HG03520 (cell line): ENCODE results near the gene FGF1.

ENCODE experiments used
- ATAC-seq: cut with Tn5 transposase; IDR thresholded peaks from one replicate; pipeline ENCODE4 v1.9.1; 2021; ENCODE audit warnings: mild to moderate bottlenecking, moderate library complexity; ENCODE audit not compliant: unreplicated experiment

FGF1 gene

DNA sequence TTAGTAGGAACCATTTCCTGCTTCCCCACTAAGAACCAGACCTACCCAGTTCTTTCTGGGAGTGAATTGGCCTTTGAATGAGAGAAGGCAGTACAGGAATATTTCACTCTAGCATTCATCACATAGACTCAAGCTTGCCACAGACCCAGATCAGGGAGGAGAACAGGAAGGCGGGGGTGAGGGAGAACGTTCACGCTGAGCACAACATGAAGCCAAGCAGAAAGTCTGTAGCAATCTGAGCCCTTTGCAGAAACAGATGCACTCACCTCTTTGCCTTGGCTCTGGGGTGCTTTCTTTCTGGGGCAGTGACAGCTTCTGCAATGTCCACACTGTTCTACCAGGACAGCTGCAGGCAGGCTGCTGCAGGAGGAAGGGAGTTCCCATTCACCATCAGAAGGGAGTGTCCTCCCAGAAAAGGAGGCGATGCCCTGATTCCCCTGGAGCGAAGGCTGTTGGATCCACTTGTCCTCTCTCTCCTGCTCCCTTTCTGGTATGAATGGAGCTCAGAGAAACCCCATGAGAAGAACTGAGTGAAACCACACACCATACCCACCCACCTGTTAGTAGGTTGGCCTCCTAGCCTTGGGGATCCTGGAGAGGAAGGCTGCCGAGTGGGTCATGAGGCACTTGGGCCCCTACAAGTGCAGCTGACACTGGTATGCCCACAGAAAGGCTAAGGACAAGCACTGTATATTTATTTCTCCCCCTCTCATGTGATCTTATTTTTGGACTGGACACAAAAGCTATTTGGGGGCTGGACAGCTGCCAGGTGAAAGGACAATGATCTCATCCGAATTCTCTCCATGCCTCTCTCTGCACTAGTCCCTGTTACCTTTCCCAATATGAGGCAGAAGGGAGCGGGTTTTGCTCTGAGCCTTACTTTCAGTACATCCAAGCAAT, 11.7 kb upstream of the FGF1 start:
- ATAC-seq, result no peak

DNA sequence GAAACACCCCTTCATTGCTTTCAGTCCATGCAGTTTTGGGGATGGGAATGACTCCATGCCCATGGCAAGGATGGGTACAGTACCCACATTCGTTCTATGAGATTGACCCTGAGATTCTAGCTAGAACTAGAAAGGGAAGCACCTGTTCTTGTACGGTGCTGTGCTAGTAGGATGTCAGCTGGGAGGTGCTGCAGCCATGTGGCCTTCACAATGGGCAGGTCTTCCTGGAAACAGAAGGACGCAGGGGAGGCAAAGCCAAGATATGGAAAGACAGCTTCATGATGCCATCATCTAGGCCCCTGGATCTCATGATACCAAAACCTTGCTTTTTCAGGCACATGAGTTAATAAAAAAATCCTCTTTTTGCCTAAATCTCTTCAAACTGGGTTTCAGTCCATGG, 10.5 kb upstream of the FGF1 start:
- ATAC-seq, result no peak

DNA sequence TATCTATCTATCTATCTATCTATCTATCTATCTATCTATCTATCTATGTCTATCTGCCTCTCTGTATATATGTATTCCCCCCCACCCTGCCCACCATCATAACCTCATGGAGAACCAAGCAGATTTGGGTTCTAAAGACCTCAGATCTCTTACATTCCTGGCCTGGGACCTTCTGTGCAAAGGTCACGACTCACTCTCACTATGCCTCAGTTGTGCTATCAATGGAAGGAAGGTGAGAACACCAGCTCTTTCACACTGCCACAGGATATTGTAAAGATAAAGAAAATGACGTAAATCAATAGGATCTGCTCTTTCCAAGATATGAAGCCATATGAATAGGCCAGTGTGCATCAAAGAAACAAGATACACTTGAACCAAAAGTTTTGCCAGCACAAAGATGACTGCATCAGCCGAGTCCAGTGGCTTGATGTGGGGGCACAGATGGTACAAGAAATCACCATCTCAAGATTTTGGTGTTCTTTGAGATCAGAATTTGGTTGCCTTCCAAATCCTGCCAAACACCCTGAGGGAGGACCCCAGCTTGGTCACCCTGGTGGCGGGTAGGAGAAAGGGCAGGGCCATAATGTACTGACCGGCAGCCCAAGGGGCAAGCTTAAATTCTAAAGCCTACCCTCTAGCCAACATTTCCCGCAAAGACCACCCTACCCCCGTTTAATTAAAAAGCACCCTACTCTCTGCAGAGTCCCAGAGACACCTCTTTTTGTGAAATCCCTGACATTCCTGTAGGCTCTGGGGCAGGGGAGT, 8.4 kb upstream of the FGF1 start:
- ATAC-seq, result no peak

DNA sequence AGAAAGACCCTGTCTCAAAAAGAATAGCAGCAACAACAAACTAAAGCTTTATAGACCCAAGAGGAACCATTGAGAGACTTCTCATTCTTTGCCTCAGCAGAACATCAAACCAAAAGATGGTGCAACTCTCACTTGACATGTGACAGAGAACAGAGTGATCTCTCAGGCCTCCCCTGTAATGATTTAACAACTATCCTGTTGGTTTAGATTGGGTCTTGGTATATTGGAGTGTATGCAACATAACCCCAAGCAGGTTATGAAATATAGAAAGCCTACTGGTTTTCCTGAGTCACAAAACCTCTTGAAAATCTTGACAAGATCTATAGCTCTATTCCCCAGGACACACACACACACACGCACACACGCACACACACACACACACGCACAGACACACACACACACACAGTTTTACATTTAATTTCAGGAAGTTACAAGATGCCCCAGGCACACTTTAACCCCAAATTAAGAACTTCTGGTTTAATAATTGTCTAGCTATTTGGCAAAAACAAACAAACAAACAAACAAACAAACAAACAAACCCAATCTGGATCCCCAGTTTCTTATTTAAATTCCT, 6.5 kb upstream of the FGF1 start:
- no peak for ATAC-seq

DNA sequence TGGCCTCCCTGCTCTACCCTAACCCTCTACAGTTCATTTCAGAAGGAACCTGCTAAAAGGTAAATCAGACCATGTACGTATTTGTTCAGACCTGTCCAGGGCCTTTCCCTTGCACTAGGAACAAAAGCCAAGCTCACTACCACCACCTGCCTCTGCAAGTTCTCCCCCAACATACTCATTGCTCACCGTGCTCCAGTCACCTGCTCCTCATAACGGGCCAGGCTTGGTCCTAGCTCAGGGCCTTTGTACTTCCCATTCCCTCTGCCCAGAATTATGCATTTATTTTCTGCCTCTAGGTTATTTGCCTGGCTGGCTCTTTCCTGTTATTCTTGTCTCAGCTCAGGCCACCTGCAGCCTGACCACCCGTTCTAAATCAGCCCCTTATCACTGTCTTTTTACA, 4.8 kb upstream of the FGF1 start:
- no peak for ATAC-seq

DNA sequence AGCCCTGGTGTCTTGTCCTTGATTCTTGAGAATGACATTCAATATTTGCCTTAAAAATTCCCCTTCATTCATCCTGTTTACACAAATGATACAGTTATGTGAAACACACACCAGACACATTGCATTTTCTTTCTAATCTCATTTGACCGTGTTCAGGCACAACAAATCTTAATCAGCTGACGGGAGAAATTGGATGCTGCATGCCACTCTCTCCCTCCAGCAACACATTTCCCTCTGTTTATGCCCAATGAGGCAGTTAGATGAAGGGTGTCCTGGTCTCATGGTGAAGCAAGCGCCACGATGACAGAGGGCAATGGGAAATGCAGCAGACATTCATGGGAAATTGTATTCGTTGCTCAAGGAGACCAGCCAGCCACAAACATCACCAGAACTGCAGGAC, 3.2 kb upstream of the FGF1 start:
- ATAC-seq, result no peak

DNA sequence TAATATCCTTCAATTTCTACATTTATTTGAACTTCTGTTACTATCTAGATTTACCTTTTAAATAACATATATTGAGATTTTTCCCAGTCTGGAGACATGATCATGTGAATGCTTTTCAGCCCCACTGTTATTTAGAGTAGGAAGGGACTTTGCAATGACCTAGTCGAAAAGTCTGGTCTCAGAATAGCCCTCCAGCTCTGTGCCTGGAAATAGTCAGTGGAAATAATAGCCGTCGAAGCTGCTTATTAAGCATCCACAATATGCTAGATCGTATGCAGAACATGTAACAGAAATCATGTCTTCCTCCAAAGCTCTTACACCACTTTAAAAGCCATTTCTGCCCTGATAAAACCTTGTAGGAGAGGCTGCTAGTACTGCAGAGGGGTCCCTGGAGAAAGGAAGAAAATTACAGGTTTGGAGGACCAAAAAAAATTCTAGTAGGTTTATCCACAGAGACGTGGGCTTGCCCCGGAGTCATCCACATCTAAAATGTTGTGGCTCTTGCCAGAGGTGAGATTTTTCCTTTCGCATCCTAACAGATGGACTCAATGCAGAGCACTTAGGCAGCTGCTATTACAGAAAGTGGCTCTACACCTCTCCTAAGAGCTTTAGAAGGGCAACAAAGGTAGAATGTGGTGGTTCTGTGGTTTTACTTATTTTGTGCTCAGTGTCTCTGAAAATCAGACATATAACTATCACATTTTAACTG, 2.5 kb upstream of the FGF1 start:
- no peak for ATAC-seq

DNA sequence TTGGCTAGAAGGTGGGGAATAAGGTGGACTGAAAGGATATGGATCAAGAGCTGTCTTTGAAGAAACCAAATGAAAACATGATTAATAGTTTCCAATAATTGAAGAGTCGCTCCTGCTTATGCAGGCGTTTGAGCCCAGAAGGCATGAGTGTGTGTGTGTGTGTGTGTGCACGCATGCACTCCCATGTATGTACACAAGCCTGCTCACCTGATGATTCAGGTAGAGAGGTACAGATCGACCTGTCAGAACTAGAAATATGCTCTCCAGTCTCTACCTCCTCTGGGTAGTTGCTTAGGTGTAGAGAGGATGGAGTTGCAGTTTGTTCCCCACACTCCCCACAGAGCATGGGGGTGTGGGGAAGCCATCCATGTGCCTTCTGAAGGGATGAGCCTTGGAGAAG, 1.1 kb upstream of the FGF1 start:
- ATAC-seq, result no peak

DNA sequence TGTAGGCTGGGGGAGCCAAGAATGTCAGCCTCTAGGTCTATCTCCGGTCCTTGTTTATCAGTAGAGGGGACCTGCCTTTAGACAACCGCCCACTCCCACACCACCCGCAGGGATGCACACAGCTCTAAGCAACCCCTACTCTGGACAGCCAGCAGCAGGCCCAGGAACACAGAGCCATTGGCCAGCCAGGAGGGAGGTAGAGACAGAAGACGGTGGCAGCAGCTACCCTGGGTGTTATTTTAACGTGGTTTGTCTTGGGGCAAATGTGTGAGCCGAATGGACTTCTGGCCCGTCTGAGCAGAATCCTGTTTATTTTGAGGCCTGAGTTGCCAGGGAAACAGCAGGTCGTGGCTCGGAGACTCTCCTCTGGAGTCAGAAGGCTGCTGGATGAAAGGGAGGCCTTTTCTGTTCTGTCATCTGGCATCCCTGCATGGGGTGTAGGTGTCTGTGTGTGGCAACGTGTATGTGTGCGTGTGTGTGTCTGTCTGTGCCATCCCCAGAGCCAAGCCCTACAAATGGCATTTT, 382 bp upstream of the FGF1 start:
- no peak for ATAC-seq

DNA sequence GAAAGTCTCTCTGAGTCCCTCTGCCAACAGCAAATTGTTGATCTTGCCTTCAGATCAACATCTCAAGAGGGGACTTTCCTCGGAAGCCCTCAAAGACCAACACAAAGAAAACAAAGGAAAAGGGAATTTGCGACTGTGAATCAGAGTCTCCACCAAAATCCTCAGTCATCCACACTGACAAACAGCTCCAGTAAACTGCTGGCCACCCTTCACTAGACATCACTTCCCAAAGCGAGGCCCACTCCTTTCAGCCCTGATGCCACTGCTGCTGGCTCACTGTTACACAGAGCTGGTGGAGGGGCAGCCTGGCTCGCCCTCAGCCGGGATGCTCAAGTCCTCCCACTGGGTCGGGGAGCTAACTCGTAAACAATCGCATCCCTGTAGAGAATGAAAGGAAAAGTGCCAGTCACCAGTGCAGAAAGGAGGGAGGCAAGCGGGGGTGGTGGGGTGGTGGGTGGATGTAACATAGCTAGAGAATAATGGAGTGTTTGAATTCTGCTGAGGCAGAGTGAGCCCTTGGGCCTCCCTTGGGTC, 1.3 kb downstream of the FGF1 start:
- ATAC-seq, result no peak

DNA sequence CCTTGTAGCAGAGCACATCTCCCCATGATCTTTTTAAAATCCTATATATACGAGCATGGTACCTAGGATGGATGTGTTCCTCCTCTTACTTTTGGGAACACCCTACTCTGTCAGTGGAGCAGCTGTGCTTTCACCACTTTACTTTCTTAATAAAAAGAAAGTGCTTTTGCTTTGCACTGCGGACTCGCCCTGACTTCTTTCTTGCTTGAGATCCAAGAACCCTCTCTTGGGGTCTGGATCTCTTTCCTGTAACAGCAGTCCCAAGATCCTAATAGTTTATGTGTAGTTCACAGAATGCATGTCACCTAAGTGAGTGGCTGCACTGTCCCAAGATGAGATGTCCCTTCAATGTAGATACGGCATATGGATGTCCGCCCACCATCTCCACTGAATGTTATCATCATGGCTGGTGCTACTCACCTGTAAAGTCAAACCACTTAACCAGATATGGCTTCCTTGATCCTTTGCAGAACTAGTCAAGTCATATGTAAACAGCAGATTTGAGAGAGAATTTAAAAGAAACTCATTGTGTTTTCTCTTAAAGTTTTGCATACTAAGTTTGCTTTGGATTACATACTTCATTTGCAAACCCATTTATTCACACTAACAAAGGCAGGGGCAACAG, 1.9 kb downstream of the FGF1 start:
- ATAC-seq, result no peak

DNA sequence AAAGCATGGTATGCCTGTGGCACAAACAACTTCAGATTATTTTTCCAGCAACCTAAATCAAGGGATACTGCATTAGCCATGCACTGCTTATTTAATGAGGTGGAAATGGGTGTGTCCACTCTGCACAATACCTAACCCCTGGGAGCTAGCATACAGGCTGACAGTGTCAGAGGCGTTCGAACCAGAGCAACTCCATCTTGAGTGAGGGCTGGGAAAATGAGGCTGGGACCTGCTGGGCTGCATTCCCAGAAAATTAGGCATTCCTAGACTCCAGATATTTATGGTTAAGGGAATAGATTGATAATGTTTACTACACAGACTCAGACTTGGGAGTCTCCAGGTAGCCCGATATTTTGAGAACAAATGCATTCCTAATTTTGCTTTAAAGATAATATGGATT, 2.8 kb downstream of the FGF1 start:
- no peak for ATAC-seq

DNA sequence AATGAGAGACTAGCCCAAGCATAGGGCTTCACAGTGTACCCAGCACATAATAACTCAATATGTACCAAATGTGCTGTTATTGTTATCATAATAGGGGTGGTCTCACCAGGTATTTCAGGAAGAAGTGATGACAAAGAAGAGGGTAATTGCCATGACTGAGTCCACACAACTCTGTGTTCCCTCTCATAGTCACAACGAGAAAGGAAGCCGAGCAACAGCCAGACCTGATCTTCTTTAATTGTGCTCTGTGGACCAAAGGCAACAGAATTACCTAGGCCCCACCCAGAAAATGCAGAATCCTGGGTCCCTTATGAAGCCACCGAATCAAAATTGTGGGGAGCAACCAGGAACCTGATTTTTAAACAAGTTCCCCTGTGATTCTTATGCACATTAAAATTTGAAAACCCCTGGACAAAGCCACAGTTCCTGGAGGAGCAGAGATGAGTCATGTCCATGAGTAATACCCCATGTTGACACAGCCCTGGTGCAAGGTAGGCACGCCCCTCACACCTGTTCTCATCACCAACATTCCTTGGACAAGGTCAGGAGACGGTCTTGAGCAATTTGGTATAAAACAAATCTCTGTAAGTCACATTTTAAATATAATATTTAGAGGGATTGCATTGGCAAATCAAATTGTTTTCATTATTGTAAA, 5.2 kb downstream of the FGF1 start:
- no peak for ATAC-seq

DNA sequence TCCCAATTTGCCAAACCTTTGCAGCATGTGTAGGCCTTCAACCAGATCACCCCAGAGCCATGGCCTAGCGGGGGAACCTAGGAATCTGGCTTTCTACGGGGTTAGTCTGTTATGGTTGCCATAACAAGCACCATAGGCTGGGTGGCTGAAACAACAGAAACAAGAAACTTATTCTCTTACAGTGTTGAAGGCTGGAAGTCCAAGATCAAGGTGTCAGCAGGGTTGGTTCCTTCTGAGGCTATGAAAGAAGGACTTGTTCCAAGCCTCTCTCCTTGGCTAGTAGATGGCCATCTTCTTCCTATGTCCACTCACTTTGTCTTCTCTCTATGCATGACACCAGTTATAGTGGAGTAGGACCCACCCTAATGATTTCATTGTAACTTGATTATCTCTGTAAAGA, 6.1 kb downstream of the FGF1 start:
- no peak for ATAC-seq

DNA sequence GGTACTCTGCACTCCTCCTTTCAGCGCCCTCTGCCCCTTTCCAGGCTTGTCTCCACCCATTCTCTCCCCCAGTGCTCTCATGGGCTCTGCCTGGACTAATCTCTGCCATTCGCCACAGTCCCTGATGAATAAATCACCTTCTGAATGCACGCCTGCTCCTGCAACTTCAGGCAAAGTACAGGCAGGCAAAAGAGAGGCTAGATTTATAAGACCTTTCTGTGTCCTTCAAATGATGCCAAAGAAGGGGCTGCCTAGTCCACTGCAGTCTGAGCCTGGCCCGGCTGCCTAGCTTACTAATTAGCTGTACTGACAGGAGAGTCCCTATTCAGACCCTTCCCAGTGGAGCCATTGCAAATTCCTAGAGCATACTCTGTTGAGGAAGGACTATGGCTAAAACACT, 7.4 kb downstream of the FGF1 start:
- no peak for ATAC-seq

DNA sequence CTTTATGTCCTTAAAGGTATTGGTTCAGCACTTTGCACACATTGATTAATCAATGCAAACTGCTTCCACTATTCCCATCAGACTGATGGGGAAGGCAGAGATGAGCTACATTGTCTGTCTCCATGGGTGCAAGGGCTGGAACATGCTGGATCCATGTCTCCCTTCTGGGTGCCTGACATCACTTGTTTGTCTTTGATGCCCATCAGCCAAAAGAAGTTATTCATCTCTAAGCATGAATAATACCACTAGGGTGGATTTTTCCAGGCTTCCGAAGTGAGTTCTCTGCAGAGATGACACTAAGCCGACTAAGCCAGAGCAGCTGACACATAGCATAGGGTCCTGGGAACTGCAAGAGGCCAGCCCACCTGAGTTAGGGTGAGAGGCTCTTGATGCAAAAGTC, 8.7 kb downstream of the FGF1 start:
- ATAC-seq, result no peak

DNA sequence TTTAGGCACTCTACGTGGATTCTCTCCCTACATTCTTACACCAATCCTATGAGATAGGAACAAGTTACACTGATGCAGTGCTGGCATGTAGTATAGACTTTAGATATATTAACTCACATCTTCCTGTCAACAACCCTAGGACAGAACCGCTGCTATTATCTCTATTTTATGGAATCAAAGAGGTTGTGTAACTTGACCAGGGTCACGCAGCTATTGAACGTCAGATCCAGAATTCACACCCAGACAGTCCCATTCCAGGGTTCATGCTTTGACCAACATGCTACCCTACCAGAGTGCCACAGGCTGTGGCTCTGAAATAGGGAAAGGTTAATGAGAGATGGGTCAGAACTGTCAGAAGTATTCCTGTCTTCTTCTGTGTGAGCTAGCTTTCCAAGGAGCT, 9.6 kb downstream of the FGF1 start:
- ATAC-seq, result no peak

DNA sequence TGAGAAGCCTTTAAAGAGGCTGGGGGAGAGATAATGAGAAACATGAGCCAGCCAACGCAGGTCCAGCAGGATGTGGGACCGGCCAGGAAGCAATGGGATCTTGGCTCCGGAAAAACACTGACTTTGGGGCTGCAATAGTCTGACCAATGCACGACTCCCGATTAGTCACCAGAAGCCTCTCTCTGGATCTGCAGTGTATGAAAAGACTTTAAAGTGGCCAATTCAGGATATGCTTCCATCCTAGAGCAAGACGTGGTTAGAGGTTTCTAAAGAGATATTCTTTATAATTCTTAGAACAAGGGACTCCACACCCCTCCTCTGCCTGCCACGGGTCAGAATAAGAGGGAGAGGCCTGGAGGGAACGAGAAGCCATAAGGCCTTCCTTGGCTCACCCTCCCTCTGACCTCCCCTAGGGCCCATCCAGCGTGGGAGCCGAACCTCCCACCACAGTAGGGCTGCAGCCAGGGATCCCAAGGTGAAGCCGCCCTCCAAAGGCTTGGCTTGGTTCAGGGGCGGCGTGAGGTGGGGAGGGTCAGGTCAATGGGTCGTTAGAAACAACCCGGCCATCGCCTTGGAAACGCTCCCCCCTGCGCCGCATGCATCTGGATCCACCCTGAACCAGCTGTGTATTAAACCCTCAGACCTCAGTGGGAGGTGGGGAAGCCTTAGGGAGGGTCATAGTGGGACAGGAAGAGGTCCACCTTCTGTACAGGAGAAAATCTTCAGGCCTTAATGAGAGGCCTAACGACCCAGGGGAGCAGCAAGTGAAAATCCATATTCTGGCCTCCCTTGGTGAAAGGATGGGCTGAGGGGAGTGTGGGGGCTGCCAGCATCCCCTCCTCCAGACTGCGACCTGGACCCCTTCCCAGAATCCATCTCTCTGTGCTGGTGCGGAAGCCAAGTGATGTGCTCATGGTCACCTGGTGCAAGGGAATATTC, 11.1 kb downstream of the FGF1 start:
- ATAC-seq, result no peak

DNA sequence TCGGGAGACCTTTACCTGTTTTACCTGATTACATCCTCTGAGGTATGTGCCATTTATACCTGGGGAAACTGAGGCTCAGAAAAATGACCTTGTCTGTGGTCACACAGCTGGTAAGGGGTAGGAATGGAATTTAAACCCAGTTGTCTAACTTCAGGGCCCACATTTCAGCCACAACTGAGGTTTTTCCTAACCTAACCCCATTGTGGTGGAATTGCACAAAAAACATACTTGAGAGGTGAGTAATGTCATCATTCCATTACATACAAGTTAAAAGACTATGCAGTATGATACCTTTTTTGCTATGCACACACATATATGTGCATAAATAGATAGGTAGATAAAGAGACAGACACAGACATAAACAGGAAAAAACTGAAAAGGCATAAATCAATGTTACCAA, 14.1 kb downstream of the FGF1 start:
- no peak for ATAC-seq
